Activated T-helper 9 cell treated with anti-CD3 and anti-CD28 coated beads, Interleukin-2, amount 50 U/mL, for 16 hours (primary cell): ENCODE data around the gene COX7A2L.
"Not testable (repeated sequence)": the region's sequence is repeated elsewhere in the genome, so short reads cannot be mapped to it uniquely, and the experiment has no call there.

Experiments
- DNase-seq: peaks from one replicate; pipeline ENCODE4 v3.0.0-alpha.2; 2020; ENCODE audit warnings: low read depth

Gene COX7A2L

GRCh38 chr2:42360890-42361727, at the start of gene COX7A2L:
Gene COX7A2L (minus strand): TSS chr2:42361217. CDS start chr2:42361161, 56 bp downstream.
- DNase-seq, result peak; percentile 92

GRCh38 chr2:42408009-42408408, 47.0 kb upstream of the COX7A2L start:
- DNase-seq, result no peak

- no peak for DNase-seq
These were observed 46.5 kb upstream of the COX7A2L start for GRCh38 chr2:42407476-42407875.

GRCh38 chr2:42404676-42405075, 43.7 kb upstream of the COX7A2L start:
- no peak for DNase-seq

- no peak for DNase-seq
These were observed 40.8 kb upstream of the COX7A2L start for GRCh38 chr2:42401773-42402172.

- not testable (repeated sequence) for DNase-seq
These were observed 37.0 kb upstream of the COX7A2L start for GRCh38 chr2:42398052-42398451.

GRCh38 chr2:42393320-42393719, 32.3 kb upstream of the COX7A2L start:
- not testable (repeated sequence) for DNase-seq

- no peak for DNase-seq
These were observed 31.2 kb upstream of the COX7A2L start for GRCh38 chr2:42392191-42392590.

GRCh38 chr2:42390401-42390969, 29.5 kb upstream of the COX7A2L start:
- no peak for DNase-seq

GRCh38 chr2:42386682-42387081, 25.7 kb upstream of the COX7A2L start:
- no peak for DNase-seq

GRCh38 chr2:42385225-42385624, 24.2 kb upstream of the COX7A2L start:
- DNase-seq, result no peak

- no peak for DNase-seq
These were observed 23.0 kb upstream of the COX7A2L start for GRCh38 chr2:42383855-42384530.

- DNase-seq, result no peak
These were observed 21.1 kb upstream of the COX7A2L start for GRCh38 chr2:42382144-42382543.

GRCh38 chr2:42380026-42380425, 19.0 kb upstream of the COX7A2L start:
- DNase-seq, result not testable (repeated sequence)

GRCh38 chr2:42378415-42378814, 17.4 kb upstream of the COX7A2L start:
- DNase-seq, result no peak

- no peak for DNase-seq
These were observed 15.7 kb upstream of the COX7A2L start for GRCh38 chr2:42376758-42377157.

GRCh38 chr2:42372474-42373200, 11.6 kb upstream of the COX7A2L start:
- DNase-seq, result no peak

- no peak for DNase-seq
These were observed 10.8 kb upstream of the COX7A2L start for GRCh38 chr2:42371611-42372473.

- DNase-seq, result no peak
These were observed 8.7 kb upstream of the COX7A2L start for GRCh38 chr2:42369532-42370229.

GRCh38 chr2:42368817-42369531, 8.0 kb upstream of the COX7A2L start:
- no peak for DNase-seq
